HFFc6 (cell line): Measurements from ENCODE around the gene SH3RF3. TPM values are rescaled to one million over a fixed set of nuclear protein-coding genes. Genes with fewer than 3 reads are reported as not detected.

Source experiments
- DNase-seq: peaks from one replicate; pipeline ENCODE4 v3.0.0-alpha.2; 2018
- H3K27ac Mint-ChIP-seq: 2 replicates; pipeline ENCODE4 v1.8.0; 2020; ENCODE audit warnings: mild to moderate bottlenecking, mixed read lengths
- H3K27me3 Mint-ChIP-seq: 2 replicates; pipeline ENCODE4 v1.8.0; 2021; ENCODE audit warnings: mild to moderate bottlenecking, moderate library complexity, mixed read lengths; ENCODE audit not compliant: insufficient read depth
- H3K36me3 Mint-ChIP-seq: 2 replicates; pipeline ENCODE4 v1.8.0; 2021; ENCODE audit warnings: low read depth, mixed read lengths
- H3K4me1 Mint-ChIP-seq: 2 replicates; pipeline ENCODE4 v1.8.0; 2020; ENCODE audit warnings: low read depth, mixed read lengths
- H3K4me3 Mint-ChIP-seq: 2 replicates; pipeline ENCODE4 v1.8.0; 2020; ENCODE audit warnings: mild to moderate bottlenecking, moderate library complexity, mixed read lengths
- H3K9me3 Mint-ChIP-seq: 2 replicates; pipeline ENCODE4 v1.8.0; 2020; ENCODE audit warnings: mild to moderate bottlenecking, mixed read lengths
- total RNA-seq, 6 experiments: library from RNA; stranded (reverse); fragmentation: NEBNext Ultra II Directional; extraction: Animal tissue kit (Norgen Biotek cat#: 25700); gene quantifications; 2 replicates in 1 of 6; 3 replicates in 5 of 6; pipeline ENCODE4 v1.2.3, GENCODE V29; 2021
- TF ChIP-seq, protein P1 (sequence below): fragments of 200-600 bp; sonication (generic); IDR thresholded peaks from 2 replicates; pipeline ENCODE4 v1.5.0; 2021; ENCODE audit warnings: antibody characterized with exemption, mild to moderate bottlenecking

Gene SH3RF3
- total RNA-seq, 6 experiments from 2014 or later: 2.4 to 4.4 (median 3.7) TPM

DNA sequence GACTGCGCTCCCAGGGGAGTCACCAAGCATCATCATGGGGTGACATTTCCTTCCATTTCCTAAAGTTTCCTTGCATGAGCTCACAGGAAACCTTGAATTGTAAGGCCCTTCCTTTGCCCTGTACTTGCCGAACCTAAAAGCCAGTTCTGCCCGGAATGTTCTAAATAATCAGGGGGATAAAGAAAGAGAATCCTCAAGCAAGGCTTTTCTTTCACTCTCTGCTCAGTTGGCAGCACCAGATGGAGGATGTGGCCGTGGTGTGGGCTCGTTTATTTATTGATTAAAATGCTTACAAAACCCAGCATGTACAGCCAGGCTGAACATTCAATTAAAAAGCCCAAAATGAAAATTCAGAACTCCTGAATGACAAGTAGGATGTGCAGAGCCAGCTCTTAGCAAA, 170.5 kb downstream of the SH3RF3 start:
- H3K36me3 Mint-ChIP-seq: peaks cover 6% of the 10 kb centered on the region
- no peaks in the 10 kb centered on the region for H3K4me1 Mint-ChIP-seq
- H3K9me3 Mint-ChIP-seq: peaks cover 6% of the 10 kb centered on the region
- peaks cover 14% of the 10 kb centered on the region for H3K27me3 Mint-ChIP-seq
- TF ChIP-seq, protein P1, sequence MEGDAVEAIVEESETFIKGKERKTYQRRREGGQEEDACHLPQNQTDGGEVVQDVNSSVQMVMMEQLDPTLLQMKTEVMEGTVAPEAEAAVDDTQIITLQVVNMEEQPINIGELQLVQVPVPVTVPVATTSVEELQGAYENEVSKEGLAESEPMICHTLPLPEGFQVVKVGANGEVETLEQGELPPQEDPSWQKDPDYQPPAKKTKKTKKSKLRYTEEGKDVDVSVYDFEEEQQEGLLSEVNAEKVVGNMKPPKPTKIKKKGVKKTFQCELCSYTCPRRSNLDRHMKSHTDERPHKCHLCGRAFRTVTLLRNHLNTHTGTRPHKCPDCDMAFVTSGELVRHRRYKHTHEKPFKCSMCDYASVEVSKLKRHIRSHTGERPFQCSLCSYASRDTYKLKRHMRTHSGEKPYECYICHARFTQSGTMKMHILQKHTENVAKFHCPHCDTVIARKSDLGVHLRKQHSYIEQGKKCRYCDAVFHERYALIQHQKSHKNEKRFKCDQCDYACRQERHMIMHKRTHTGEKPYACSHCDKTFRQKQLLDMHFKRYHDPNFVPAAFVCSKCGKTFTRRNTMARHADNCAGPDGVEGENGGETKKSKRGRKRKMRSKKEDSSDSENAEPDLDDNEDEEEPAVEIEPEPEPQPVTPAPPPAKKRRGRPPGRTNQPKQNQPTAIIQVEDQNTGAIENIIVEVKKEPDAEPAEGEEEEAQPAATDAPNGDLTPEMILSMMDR: no peak
- no peak overlapping the region for H3K4me3 Mint-ChIP-seq
- no peak for DNase-seq
- no peak overlapping the region for H3K27ac Mint-ChIP-seq

DNA sequence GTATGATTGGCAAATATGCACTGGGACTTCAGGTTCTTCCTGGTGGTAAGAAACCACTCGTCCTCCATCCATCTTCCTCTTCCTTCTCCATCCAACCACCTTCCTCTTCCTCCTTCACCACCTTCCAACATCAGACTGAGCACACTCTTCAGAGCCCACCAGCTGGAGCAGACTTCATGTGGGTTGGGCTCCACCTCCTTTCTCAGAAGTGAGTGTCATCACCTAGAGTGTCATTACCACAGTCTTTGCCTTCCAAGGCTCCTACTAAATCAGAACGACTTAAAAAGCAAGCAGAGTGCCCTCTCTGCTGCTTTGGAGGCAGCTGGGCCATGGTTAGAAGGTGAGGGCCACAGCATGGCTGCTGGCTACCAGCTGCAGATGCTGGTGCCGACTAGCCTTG, 171.6 kb downstream of the SH3RF3 start:
- no peaks in the 10 kb centered on the region for H3K4me1 Mint-ChIP-seq
- H3K9me3 Mint-ChIP-seq: no peaks in the 10 kb centered on the region
- DNase-seq: no peak
- H3K27me3 Mint-ChIP-seq: peaks cover 14% of the 10 kb centered on the region
- no peak overlapping the region for H3K4me3 Mint-ChIP-seq
- H3K36me3 Mint-ChIP-seq: no peaks in the 10 kb centered on the region
- TF ChIP-seq, protein P1: no peak
- H3K27ac Mint-ChIP-seq: no peak overlapping the region

DNA sequence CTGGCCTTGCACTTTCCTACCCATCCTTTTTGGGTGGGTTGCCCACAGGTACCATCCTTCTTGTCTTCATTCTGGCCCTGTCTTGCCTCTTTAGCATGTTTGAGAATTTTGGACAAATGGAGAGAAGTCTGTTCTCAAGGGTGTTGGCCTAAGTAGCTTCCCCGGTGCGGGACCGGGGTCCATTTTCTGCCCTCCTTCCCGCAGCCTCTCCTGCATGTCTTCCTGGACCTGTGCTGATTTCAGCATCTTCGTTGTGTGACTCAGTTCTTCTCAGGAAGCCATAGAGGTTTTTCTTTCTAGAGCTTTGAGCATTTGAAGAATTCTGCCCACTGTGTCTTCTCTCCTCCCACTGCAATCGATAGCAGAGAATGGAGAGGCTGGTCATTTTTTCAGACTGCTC, 172.7 kb downstream of the SH3RF3 start:
- no peaks in the 10 kb centered on the region for H3K9me3 Mint-ChIP-seq
- H3K27me3 Mint-ChIP-seq: peaks cover 14% of the 10 kb centered on the region
- H3K36me3 Mint-ChIP-seq: no peaks in the 10 kb centered on the region
- no peak overlapping the region for H3K4me3 Mint-ChIP-seq
- no peak for DNase-seq
- H3K4me1 Mint-ChIP-seq: no peaks in the 10 kb centered on the region
- H3K27ac Mint-ChIP-seq: no peak overlapping the region
- TF ChIP-seq, protein P1: no peak

DNA sequence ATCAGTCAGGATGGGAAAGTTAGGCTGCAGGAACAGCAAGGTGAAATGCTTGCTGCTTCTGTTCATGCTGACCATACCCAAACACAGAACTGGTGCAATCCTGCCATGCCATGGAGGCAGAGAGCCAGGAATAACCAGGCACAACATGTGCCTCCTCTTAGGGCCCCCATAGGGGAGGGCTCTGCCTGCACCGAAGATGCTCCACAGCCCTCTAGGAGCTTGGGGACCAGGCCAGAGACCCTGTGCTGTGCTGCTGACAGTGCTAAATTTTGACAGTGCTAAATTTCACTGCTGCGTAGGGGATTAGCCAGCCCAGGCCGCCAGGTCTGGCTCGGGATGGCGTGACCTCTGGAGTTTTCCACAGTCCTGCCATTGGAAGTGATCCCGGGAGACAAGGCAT, 173.3 kb downstream of the SH3RF3 start:
- DNase-seq: no peak
- no peak overlapping the region for H3K27ac Mint-ChIP-seq
- no peaks in the 10 kb centered on the region for H3K36me3 Mint-ChIP-seq
- no peaks in the 10 kb centered on the region for H3K9me3 Mint-ChIP-seq
- peaks cover 15% of the 10 kb centered on the region for H3K27me3 Mint-ChIP-seq
- TF ChIP-seq, protein P1: no peak
- no peaks in the 10 kb centered on the region for H3K4me1 Mint-ChIP-seq
- no peak overlapping the region for H3K4me3 Mint-ChIP-seq

DNA sequence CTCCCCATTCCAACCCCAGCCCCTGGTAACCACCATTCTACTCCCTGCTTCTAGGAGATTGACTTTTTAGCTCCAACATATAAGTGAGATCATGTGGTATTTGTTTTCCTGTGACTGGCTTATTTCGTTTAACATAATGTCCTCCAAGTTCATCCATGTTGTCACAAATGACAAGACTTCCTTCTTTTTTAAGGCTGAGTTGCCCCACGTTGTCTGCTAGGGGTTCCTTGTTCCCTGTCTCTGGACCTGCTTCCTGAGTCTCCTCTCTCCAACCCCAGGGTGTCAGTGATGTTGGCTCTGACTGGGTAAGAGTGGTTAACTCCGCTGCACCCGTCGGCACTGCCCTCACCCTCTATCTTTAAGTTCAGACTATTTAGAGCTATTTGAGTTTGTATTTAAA, 175.2 kb downstream of the SH3RF3 start:
- DNase-seq: no peak
- Mint-ChIP-seq H3K27me3 (peaks cover 5% of the 10 kb centered on the region), H3K4me3 (no peak overlapping the region), H3K4me1 (no peaks in the 10 kb centered on the region), H3K36me3 (no peaks in the 10 kb centered on the region), H3K9me3 (no peaks in the 10 kb centered on the region), H3K27ac (no peak overlapping the region)
- TF ChIP-seq, protein P1: no peak
